ENCODE results near the gene CBL.

GRCh38 chr11:119285431-119285830 lies 79.3 kb downstream of the CBL start:
- TF ChIP-seq POLR2AphosphoS5 (IDR thresholded peaks at IDR 0.05; ENCODE audit: low read depth, low read length): no peak
- TF ChIP-seq POLR2A (IDR thresholded peaks at IDR 0.05; ENCODE audit: low read depth, low read length): no peak

Data from GM12891 (cell line).